GM12891 (cell line): ENCODE data around the gene HCN4.

Source experiments
- DNase-seq: peaks from one replicate; pipeline ENCODE4 v3.0.0; 2011; ENCODE audit warnings: low spot score; ENCODE audit not compliant: insufficient read length
- FAIRE-seq: peaks from 2 replicates; lab custom pipeline; 2011; peaks lifted over from hg19 to GRCh38; lab: Jason Lieb, UNC
- PAX5 ChIP-seq: IDR thresholded peaks from 2 replicates; pipeline ENCODE4 v1.6.1; 2011; ENCODE audit warnings: low read length, moderate library complexity, mild to moderate bottlenecking; ENCODE audit not compliant: insufficient read depth, severe bottlenecking
- POLR2A ChIP-seq: IDR thresholded peaks from 2 replicates; pipeline ENCODE4 v1.6.1; 2011; ENCODE audit warnings: low read depth, low read length, control low read depth
- POLR2AphosphoS5 ChIP-seq: IDR thresholded peaks from 2 replicates; pipeline ENCODE4 v1.6.1; 2011; ENCODE audit warnings: low read depth, low read length, control low read depth
- POU2F2 ChIP-seq: IDR thresholded peaks from 2 replicates; pipeline ENCODE4 v1.6.1; 2011; ENCODE audit warnings: low read depth, mild to moderate bottlenecking, control low read depth, low read length, moderate library complexity
- SPI1 ChIP-seq: IDR thresholded peaks from 2 replicates; pipeline ENCODE4 v1.6.1; 2011; ENCODE audit warnings: low read depth, low read length, control low read depth
- TAF1 ChIP-seq: IDR thresholded peaks from 2 replicates; pipeline ENCODE4 v1.6.1; 2011; ENCODE audit warnings: low read depth, low read length, control low read depth

HCN4 gene

GRCh38 chr15:73329501-73330200, 39.1 kb downstream of the HCN4 start:
- TF ChIP-seq TAF1 (no peak), POLR2A (no peak), POLR2AphosphoS5 (no peak), SPI1 (no peak), PAX5 (no peak), POU2F2 (no peak)
- no peak for FAIRE-seq
- no peak for DNase-seq

- no peak for DNase-seq
- no peak for FAIRE-seq
- no peak for TF ChIP-seq POLR2A
- no peak for TF ChIP-seq SPI1
- no peak for TF ChIP-seq PAX5
- TF ChIP-seq TAF1 = no peak
- TF ChIP-seq POU2F2 = no peak
- TF ChIP-seq POLR2AphosphoS5 = no peak
Measured at GRCh38 chr15:73328981-73329380, 39.8 kb downstream of the HCN4 start.

GRCh38 chr15:73328149-73328820, 40.5 kb downstream of the HCN4 start:
- TF ChIP-seq TAF1 (no peak), POU2F2 (no peak), POLR2A (no peak), PAX5 (no peak), SPI1 (no peak), POLR2AphosphoS5 (no peak)
- FAIRE-seq (no peak), DNase-seq (no peak)

- FAIRE-seq (no peak), DNase-seq (no peak)
- TF ChIP-seq POLR2AphosphoS5 = no peak
- TF ChIP-seq SPI1 = no peak
- no peak for TF ChIP-seq POLR2A
- TF ChIP-seq POU2F2 = no peak
- no peak for TF ChIP-seq PAX5
- no peak for TF ChIP-seq TAF1
Measured at GRCh38 chr15:73326157-73326556, 42.6 kb downstream of the HCN4 start.

GRCh38 chr15:73325191-73325861, 43.4 kb downstream of the HCN4 start:
- no peak for FAIRE-seq
- TF ChIP-seq POLR2AphosphoS5 = no peak
- no peak for TF ChIP-seq POLR2A
- no peak for TF ChIP-seq TAF1
- no peak for TF ChIP-seq PAX5
- TF ChIP-seq SPI1 = no peak
- TF ChIP-seq POU2F2 = no peak
- no peak for DNase-seq

- no peak for TF ChIP-seq POLR2AphosphoS5
- no peak for TF ChIP-seq SPI1
- TF ChIP-seq PAX5 = no peak
- TF ChIP-seq POU2F2 = no peak
- TF ChIP-seq POLR2A = no peak
- no peak for TF ChIP-seq TAF1
- FAIRE-seq (no peak), DNase-seq (no peak)
Measured at GRCh38 chr15:73324496-73325170, 44.1 kb downstream of the HCN4 start.

- TF ChIP-seq POLR2A (no peak), POLR2AphosphoS5 (no peak), PAX5 (no peak), POU2F2 (no peak), TAF1 (no peak), SPI1 (no peak)
- no peak for FAIRE-seq
- no peak for DNase-seq
Measured at GRCh38 chr15:73323956-73324355, 44.8 kb downstream of the HCN4 start.

- DNase-seq (no peak), FAIRE-seq (no peak)
- TF ChIP-seq POLR2AphosphoS5 (no peak), POLR2A (no peak), POU2F2 (no peak), SPI1 (no peak), PAX5 (no peak), TAF1 (no peak)
Measured at GRCh38 chr15:73323374-73323955, 45.3 kb downstream of the HCN4 start.

- no peak for TF ChIP-seq SPI1
- no peak for TF ChIP-seq PAX5
- TF ChIP-seq POLR2A = no peak
- TF ChIP-seq POLR2AphosphoS5 = no peak
- TF ChIP-seq TAF1 = no peak
- no peak for TF ChIP-seq POU2F2
- FAIRE-seq (no peak), DNase-seq (no peak)
Measured at GRCh38 chr15:73322665-73323373, 45.9 kb downstream of the HCN4 start.
